WTC11 (cell line): ENCODE results near the gene RFC3.

Experiments
- CBFB ChIP-seq: sonication (generic); formaldehyde crosslinking; IDR thresholded peaks from 2 replicates; pipeline ENCODE4 v1.8.1; 2022; ENCODE audit warnings: mild to moderate bottlenecking, low read depth, missing genetic modification reagents
- FOXJ3 ChIP-seq: sonication (generic); formaldehyde crosslinking; IDR thresholded peaks from 2 replicates; pipeline ENCODE4 v1.9.0; 2021; ENCODE audit warnings: missing genetic modification reagents, mild to moderate bottlenecking, borderline replicate concordance
- MAX ChIP-seq: sonication (generic); formaldehyde crosslinking; IDR thresholded peaks from 2 replicates; pipeline ENCODE4 v1.8.0; 2022; ENCODE audit warnings: mild to moderate bottlenecking, missing genetic modification reagents
- MXD4 ChIP-seq: fragments of 250-450 bp; sonication (Bioruptor Pico); IDR thresholded peaks from 2 replicates; pipeline ENCODE4 v1.8.0; 2021; ENCODE audit warnings: mild to moderate bottlenecking, moderate library complexity, borderline replicate concordance
- TF ChIP-seq, protein P1 (sequence below): sonication (generic); formaldehyde crosslinking; IDR thresholded peaks from 2 replicates; pipeline ENCODE4 v1.8.0; 2023; ENCODE audit warnings: missing genetic modification reagents
- TF ChIP-seq, protein P2 (sequence below): fragments of 200-600 bp; IDR thresholded peaks from 2 replicates; pipeline ENCODE4 v1.8.0; 2022; ENCODE audit warnings: antibody characterized with exemption

DNA sequence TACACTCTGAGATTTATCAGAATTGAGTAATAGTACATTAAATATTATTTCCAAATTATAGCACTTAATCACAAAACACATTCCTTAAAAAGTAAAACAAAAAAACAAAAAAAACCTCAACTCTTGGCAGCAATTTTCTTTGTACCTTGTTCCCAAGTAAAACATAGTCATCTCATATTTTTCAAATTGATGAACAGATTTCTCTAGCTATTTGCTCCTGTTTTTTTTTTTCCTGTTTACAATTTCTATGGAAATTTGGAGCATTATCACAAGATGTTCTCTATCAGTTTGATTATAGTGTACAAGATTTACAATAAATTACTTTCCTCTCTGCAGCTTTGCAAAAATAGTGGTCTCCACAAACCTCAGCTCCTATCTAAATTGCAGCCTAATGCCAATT is 25.0 kb downstream of the RFC3 start:
- TF ChIP-seq FOXJ3 (CRISPR knock-in tag) (no peak), CBFB (CRISPR knock-in tag) (no peak), MAX (CRISPR knock-in tag) (no peak), MXD4 (CRISPR knock-in tag) (no peak)
- TF ChIP-seq, protein P1, sequence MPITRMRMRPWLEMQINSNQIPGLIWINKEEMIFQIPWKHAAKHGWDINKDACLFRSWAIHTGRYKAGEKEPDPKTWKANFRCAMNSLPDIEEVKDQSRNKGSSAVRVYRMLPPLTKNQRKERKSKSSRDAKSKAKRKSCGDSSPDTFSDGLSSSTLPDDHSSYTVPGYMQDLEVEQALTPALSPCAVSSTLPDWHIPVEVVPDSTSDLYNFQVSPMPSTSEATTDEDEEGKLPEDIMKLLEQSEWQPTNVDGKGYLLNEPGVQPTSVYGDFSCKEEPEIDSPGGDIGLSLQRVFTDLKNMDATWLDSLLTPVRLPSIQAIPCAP, result no peak
- TF ChIP-seq, protein P2, sequence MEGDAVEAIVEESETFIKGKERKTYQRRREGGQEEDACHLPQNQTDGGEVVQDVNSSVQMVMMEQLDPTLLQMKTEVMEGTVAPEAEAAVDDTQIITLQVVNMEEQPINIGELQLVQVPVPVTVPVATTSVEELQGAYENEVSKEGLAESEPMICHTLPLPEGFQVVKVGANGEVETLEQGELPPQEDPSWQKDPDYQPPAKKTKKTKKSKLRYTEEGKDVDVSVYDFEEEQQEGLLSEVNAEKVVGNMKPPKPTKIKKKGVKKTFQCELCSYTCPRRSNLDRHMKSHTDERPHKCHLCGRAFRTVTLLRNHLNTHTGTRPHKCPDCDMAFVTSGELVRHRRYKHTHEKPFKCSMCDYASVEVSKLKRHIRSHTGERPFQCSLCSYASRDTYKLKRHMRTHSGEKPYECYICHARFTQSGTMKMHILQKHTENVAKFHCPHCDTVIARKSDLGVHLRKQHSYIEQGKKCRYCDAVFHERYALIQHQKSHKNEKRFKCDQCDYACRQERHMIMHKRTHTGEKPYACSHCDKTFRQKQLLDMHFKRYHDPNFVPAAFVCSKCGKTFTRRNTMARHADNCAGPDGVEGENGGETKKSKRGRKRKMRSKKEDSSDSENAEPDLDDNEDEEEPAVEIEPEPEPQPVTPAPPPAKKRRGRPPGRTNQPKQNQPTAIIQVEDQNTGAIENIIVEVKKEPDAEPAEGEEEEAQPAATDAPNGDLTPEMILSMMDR, result no peak
